Peyer's patch (tissue), 4 donors: ENCODE measurements around the gene PKD1.
"Not testable (repeated sequence)": the region's sequence is repeated elsewhere in the genome, so short reads cannot be mapped to it uniquely, and the experiment has no call there.

ENCODE experiments used
- POLR2A ChIP-seq, 2 donors: fragments of 450-650 bp; IDR thresholded peaks; one replicate each; pipeline ENCODE4 v1.5.1; 2017; ENCODE audit warnings: antibody characterized with exemption in 2 of 2, mild to moderate bottlenecking in 2 of 2, moderate library complexity in 2 of 2
- TF ChIP-seq, protein P1 (sequence below), 6 experiments: fragments of 450-650 bp in 4 of 6; fragments of 200-600 bp in 2 of 6; sonication (generic) in 1 of 6; IDR thresholded peaks; one replicate each; pipeline ENCODE4 v1.5.1; 2017 to 2019; ENCODE audit warnings: antibody characterized with exemption in 6 of 6, mild to moderate bottlenecking in 3 of 6, moderate library complexity in 1 of 6

DNA sequence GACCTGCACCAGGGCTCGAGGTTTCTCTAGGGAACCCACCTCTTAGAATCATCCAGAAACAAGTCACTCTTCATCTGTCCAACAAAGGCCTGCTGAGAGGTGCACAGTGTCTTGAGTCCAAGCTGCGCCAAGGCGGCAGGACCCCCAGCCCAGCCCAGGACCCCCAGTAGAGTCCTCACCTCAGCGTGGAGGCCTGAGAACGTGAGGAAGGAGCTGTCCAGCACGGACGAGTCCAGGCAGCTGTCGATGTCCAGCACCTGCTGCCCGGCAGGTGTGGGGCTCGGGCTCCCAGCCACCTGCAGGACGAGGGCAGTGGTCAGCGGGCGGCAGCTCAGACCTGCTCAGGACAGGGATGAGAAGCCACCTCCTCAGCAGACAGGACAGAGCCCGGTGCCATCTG, 38.0 kb downstream of the PKD1 start:
- TF ChIP-seq POLR2A (IDR thresholded peaks at IDR 0.05), result not testable (repeated sequence)
- TF ChIP-seq, protein P1, sequence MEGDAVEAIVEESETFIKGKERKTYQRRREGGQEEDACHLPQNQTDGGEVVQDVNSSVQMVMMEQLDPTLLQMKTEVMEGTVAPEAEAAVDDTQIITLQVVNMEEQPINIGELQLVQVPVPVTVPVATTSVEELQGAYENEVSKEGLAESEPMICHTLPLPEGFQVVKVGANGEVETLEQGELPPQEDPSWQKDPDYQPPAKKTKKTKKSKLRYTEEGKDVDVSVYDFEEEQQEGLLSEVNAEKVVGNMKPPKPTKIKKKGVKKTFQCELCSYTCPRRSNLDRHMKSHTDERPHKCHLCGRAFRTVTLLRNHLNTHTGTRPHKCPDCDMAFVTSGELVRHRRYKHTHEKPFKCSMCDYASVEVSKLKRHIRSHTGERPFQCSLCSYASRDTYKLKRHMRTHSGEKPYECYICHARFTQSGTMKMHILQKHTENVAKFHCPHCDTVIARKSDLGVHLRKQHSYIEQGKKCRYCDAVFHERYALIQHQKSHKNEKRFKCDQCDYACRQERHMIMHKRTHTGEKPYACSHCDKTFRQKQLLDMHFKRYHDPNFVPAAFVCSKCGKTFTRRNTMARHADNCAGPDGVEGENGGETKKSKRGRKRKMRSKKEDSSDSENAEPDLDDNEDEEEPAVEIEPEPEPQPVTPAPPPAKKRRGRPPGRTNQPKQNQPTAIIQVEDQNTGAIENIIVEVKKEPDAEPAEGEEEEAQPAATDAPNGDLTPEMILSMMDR (IDR thresholded peaks at IDR 0.05), result not testable (repeated sequence)
